HG03342 (cell line): ENCODE data around the gene DUOX1.
A peak's percentile ranks its signal among the peaks of the same experiment; 100 is the strongest.

Source experiments
- ATAC-seq: cut with Tn5 transposase; IDR thresholded peaks from one replicate; pipeline ENCODE4 v1.9.1; 2021; ENCODE audit warnings: mild to moderate bottlenecking, moderate library complexity; ENCODE audit not compliant: unreplicated experiment

DUOX1 gene

DNA sequence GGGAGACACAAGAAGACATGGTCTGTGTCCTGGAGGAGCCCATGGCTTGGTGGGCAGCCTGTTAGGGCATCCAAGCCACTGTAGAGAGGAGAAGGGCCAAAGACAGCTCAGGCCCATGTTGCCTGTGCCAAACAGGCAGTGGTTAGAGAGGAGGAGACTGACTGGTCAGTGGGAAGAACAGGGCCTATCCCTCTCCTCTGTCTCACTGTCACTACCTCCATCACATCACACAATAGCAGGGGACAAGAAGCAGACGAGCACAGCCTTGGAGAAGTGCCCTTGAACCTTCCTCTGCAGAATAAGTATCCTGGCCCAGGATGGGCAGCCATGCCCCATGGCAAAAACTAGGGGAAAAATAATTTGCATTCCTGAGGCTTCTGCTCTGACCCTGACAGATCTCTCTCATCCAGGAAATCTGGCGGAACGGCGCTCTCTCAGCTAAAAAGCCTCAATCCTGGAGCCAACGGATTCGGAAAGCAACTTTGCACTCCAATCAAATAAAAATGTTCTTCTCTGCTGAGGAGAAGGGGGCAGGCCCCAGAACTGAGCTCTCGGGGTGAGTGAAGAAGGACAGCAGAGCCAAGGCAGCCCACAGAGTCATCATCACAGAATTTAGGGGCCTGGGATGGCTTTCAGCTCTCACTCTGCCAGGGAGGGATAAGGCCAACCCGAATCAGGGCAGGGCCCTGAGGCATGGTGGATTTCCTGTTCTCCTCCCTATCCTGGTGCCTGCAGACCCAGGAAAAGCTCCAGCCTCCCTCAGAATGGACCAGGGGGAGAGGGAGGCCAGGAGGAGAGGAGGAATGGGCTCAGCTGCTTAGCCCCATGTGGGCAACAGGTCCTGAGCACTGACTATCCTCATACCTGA, 56.3 kb downstream of the DUOX1 start:
- ATAC-seq = no peak

DNA sequence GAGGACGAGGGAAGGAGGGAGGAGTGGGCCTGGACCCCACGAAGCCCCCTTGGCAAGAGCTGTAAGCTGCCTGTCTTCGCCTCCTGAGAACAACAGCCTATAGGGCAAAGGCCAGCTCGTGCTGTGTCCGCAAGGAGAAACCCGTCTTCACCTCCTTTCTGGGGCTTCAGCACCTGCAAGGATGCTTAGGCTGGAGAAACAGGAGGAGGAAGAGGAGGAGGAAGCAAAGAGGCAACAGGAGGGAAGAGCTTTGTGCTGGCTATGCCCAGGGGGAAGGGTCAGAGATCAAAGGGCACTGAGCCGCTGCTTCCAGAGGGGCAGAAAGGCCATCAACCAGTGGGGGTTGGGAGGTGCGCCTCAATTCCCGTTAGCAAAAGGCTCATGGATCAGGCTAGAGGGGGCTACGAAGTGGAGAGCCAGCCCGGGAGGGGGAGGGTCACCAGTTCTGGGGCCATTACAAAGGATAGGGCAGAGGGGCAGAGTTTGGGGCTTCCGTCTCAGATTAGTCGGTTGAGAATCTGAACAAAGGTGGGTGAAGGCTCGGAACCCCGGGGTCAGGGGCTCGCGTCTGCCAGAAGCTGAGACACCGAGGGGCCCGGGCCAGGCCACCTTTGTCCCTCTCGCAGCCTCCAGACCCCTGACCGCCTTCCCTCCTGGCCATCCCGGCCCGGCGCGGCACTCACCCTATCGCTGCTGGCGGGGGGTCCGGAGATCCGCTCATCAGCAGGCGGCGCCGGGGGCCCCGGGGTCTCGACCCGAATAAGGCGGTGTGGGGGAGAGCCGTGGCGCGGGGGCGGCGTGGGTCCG, 57.2 kb downstream of the DUOX1 start:
- ATAC-seq = no peak

DNA sequence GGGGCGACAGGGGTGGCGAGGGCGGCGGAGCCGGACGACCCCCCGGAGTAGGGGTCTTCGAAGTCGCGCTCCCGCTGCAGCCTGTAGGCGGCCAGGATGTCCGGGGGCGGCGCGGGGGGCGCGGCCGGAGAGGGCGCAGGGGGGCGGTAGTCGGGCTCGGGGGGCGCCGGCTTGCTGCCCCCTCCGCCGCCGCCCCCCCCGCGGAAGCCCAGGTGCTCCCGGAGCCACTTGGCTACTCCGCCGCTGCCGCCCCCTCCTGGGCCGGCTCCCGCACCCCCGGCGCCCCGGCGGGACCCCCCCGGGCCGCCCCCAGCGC, 57.7 kb downstream of the DUOX1 start:
- ATAC-seq = no peak

DNA sequence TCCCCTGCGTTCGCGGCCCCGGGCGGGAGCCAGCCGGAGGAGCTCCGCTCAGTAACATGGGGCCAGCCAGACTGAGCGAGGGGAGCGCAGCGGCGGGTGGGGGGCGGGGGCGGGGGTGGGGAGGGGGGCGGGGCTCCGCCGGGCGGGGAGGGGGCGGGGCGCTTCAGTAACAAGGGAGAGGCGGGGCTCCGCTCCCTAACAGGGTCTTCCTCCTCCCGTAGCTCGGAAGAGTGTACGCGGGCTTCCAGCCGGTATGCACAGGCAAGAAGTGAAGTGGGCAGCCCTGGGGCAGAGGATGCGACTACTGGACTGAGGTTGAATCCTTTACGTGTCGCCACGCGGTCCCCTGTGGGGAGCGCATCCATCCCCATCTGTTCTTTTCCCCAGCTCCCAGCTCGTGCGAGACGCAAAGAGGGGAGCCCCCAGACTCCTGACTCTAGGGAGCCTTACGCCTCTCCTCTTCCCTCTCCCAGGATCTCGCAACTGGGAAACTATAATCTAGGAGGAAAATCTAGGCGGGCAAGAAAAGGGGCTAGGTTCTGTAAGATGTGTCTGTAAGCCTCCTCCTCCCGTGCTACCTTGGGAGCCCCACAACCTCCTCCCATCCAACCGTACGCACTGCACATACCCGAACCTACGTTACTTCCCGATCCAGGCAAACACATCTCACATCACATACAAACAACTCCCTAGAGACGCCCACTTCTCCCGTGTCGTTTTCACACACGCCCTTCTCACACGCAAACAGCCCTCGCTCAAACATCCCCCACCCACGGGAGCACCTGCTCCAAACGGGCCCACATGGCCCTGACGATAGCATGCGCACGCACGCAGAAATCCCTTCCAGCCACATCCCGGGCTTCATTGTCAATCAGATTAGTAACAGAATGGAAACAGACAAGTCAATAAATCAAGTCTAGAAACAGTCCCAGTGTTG, 58.4 kb downstream of the DUOX1 start, which contains the start of gene SHF:
Gene SHF, minus strand, starts transcription at position 73 of the 937 bp plus-strand sequence. Its CDS starts 15 bp downstream, at position 58.
- no peak for ATAC-seq

DNA sequence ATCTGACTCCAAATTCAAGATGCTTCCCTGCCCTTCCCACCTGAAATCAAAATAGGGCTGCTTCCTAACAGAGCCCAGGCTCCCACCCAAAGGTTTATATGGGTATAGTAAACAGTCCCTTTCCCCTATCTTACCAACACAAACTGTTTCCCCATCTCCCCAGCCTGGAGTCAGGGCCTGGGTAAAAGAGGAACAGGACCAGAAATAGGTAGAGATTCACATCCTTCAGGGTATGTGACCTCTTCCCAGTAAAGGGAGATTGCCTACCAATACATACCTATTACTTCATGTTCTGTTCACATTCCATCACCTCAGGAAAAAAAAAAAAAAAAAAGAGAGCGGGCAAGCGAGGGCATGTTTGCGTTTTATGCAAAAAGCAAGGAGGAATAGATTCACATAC, 67.7 kb downstream of the DUOX1 start:
- no peak for ATAC-seq

DNA sequence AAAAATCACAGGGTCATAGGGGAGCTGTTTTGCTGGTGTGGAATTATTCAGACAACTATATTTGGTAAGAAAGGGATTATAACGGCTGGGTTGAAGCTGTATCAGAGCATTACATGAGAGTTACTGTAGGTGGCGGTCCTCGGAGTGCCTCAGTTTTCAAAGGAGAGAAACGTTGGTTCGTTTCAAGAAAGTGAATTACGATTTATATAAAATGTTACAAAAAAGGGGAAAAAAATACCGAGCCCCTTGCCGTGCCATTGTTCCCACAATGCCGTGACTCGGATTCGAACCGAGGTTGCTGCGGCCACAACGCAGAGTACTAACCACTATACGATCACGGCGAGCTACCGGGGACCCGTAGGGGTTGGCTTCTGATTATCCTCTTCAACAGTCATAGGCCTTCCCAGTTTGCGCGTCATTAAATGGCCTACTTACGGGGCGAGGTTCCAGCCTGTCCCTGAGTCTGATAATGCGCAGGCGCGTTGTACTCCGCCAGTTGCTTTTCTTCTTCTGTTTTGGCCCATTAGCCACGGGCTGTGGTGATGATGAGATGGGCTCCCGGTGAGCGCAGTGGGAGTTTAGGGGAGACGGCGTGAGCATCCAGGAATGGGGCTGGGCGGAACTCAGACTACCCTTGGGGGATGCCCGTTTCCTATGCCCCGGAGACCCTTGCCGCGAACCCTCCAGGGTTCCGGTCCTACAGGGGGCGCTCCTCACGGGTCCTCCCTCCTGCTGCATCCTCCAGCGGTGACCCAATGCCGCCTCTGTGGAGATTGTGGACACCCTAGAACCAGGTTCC, 68.7 kb downstream of the DUOX1 start:
- peak; percentile 62 for ATAC-seq

DNA sequence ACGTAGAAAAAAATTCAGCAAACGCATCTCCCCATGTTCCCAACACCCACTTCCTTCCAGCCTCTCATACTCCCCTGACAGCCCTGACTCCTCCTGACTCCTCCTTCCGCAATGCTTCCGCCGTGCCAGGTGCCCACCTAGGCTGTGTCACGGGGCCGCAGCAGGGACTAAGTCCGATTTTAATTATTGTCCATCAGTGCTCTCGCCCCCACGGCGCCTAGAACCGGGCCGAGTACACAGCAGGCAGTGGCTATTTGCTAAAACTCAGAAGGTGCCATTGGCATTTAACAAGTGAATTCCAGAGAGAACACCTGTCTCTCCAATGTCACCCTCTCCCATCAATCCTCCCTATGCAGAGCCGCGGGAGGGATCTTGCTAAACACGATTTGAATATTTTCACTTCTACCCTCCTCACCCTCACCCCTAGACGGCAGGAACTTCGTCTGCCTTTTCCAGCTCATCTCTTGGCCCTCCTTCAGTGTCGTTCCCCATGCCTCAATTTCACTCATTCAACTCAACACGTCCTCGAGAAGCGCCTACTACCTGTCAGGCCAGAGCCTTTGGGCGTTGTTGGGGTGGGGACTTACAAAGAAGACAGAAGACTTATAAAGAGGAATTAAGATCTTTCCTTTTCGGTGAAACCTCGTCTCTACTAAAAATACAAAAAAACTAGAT, 69.5 kb downstream of the DUOX1 start:
- peak; percentile 13 for ATAC-seq

DNA sequence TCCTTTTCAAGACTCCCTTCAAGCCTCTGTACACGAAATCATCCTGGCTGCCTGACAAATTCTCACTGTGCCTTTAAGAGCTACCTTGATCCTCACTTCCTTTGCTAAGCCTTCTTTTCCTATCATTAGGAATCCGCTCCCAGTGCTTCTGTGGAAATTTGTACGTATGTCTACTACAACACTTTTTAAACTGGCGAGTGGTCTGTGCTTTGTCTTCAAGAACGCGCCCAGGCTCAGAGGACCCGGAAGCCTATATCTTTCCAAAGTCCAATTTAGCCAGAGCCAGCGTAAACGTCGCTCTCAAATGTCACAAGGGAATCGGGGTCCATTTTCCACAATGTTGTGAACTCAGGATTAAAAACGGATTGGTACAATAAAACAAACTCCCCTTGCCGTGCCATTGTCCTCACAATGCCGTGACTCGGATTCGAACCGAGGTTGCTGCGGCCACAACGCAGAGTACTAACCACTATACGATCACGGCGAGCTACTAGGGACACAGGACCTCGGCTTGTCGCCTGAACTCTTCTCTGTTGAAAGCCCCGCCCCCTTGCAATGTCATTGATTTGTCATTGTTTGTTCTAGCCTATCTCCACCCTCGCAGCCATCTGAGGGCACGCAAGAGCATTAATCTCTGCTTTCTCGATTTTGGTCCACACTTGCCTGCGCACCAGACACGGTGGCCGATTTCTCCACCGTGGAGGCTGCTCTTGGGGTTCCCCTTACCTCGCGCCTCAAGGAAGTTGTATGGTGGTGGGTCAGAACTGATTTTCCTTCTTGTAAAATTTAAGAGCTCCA, 70.4 kb downstream of the DUOX1 start:
- ATAC-seq = peak; percentile 44

DNA sequence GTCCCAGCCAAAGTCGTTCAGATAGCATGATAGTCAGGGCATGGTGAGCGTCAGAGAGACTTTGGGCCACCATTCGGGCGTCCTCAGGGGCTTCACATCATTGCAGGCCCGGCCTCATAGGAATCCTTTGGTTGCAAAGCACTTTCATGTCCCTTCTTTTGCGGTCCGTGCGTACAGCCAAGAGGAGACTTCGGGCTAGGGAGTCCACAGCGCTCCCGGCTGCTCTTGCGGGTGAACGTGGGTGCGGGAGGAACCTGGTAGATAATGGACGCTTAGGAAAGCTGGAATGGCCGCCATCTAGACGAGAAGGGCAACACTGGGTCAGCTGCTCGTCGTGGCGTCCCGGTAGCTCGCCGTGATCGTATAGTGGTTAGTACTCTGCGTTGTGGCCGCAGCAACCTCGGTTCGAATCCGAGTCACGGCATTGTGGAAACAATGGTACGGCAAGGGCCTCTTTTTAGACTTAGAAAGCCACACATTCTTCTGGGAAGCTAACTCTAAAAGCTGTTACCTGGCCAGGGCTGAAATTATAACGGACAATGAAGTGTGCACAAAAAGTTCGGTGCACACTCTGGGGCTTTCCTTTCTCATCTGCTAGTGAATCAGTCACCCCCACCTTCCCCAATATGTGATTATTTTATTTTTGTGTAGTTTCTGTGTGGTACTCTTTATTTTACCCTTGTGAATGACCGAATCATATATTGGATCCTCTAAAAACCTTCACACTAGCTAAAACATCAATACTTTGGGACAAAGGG, 71.2 kb downstream of the DUOX1 start:
- ATAC-seq = no peak

DNA sequence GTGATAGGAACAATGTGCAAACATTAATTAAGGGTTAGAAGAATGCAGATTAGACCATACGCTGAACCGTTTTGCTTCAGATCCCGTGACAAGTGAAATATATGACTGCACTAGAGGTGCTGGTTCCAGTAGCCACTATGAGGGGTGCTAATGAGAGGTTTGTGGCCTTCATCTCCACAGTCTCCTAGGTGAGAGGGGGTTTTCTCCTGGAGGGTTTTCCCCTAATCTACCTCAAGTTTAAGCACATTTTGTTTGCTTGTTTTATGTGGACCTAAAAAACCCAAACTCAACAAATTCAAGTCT, 71.7 kb downstream of the DUOX1 start:
- ATAC-seq = no peak

DNA sequence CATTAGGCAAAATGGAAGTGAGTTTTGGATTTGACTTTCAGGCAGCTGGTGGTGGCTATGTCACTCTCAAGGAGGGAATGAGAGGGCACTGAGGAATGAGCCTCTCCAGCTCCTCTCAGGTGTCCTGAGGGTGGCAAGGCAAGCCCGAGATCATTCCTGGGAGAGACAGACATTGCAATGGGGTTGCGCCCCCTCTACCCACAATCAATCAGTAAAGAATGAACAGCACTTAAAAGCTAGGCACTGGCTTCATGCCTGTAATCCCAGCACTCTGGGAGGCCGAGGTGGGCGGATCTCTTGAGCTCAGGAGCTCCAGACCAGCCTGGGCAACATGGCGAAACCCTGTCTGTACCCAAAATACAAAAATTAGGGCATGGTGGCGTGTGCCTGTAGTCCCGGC, 72.1 kb downstream of the DUOX1 start:
- no peak for ATAC-seq

DNA sequence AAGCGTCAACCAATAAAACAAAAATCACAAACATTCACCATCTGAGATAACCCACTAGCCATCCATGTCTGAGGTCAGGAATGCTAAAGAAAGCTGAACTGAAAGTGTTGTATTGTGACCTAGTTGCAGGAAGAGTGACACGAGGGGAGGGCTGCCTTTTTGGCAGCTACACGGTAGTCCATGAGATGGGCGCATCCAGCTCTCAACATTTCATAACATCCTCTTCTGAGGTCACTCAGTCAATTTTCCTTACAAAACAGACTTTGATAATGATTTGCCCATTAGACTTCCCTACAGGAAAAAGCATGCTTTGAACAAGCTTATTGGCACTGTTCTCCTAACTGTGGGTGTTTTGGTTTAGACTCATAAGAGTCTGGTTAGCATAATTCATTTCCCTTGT, 73.4 kb downstream of the DUOX1 start:
- no peak for ATAC-seq

DNA sequence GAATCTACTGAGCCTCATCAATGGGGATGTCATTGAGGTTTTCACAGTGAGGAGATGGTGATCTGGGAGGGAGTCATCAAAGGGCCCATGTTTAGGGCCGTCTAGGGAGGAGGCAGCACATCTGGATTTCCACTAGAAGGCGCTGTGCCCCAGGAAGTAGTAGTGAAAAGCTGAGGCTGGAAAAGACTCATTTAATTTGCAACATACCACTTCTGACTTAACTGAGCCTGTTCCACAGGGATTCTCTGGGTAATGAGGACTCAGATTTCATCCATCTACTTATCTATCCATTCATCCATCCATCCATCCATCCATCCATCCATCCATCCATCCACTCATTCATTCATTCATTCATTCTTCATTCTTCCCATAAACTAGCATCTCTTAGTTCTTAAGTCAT, 75.4 kb downstream of the DUOX1 start:
- ATAC-seq = peak; percentile 26

DNA sequence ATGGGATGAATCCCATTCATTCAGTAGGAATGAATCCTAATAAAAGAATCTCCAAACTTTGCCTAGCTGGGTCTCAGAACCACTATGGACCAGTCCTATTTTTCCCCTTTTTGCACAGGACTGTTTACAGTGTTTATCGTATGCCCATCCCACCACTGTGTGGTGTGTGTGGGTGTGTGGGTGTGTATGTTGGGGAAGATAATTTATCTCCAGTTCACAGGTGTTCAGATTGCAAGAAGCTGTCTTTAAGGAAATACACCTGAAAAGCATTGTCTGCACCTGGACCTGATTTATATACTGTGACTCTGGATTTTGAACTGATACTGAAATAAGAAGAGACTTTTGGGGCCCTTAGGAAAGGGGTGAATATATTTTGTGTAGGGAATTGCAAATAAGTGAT, 82.7 kb downstream of the DUOX1 start:
- no peak for ATAC-seq
